Kidney (tissue), 14 donors: ENCODE measurements around the gene A1BG. TPM values are rescaled to one million over a fixed set of nuclear protein-coding genes. Genes with fewer than 3 reads are reported as not detected.

Experiments
- DNase-seq, 5 donors: peaks; one replicate each; pipeline ENCODE4 v3.0.0-alpha.2; 2013 to 2020
- FAIRE-seq: peaks from 2 replicates; lab custom pipeline; 2012; peaks lifted over from hg19 to GRCh38; lab: Jason Lieb, UNC
- H3K27ac ChIP-seq, 2 donors: one replicate each; pipeline ENCODE4 v1.7.0; 2013; ENCODE audit warnings: low read depth in 2 of 2, low read length in 2 of 2, inconsistent platforms in 1 of 2
- H3K27me3 ChIP-seq: one replicate; pipeline ENCODE4 v1.7.1; 2013; ENCODE audit warnings: low read length, inconsistent platforms; ENCODE audit not compliant: control insufficient read depth, insufficient read depth
- H3K36me3 ChIP-seq, 3 donors: one replicate each; pipeline versions ENCODE4 v1.7.0 to v1.7.1; 2013; ENCODE audit warnings: low read length in 3 of 3, control low read depth in 1 of 3, inconsistent platforms in 1 of 3; ENCODE audit not compliant: insufficient read depth in 3 of 3, control insufficient read depth in 2 of 3
- H3K4me1 ChIP-seq, 3 donors: one replicate each; pipeline versions ENCODE4 v1.7.0 to v1.7.1; 2013; ENCODE audit warnings: low read length in 3 of 3, inconsistent platforms in 1 of 3, low read depth in 1 of 3; ENCODE audit not compliant: control insufficient read depth in 2 of 3, insufficient read depth in 2 of 3
- H3K4me3 ChIP-seq, 3 donors: one replicate each; pipeline versions ENCODE4 v1.7.0 to v1.8.1; 2013; ENCODE audit warnings: low read length in 3 of 3, control low read depth in 1 of 3, inconsistent platforms in 1 of 3
- H3K9ac ChIP-seq, 3 donors: one replicate each; pipeline versions ENCODE4 v1.7.0 to v1.7.1; 2013; ENCODE audit warnings: low read length in 3 of 3, control low read depth in 1 of 3, inconsistent platforms in 1 of 3
- H3K9me3 ChIP-seq, 3 donors: one replicate each; pipeline versions ENCODE4 v1.7.0 to v1.7.1; 2013; ENCODE audit warnings: low read length in 3 of 3, control low read depth in 1 of 3, inconsistent platforms in 1 of 3; ENCODE audit not compliant: control insufficient read depth in 2 of 3, insufficient read depth in 1 of 3
- intact Hi-C: fragments of 100-400 bp; cut with DNase I; formaldehyde crosslinking; loops from one replicate; pipeline ENCODE4 v1.11.1; 2022
- polyA plus RNA-seq: library from polyadenylated mRNA; stranded (reverse); fragments of 350-450 nt; fragmentation: Illumina TruSeq; extraction: RNeasy Lipid Tissue Mini Kit (QIAGEN cat#74804); gene quantifications from one replicate; pipeline ENCODE4 v1.2.3, GENCODE V29; 2014; ENCODE audit warnings: low read depth, low replicate concordance; ENCODE audit not compliant: insufficient read depth
- total RNA-seq: library from RNA; stranded (reverse); fragmentation: NEBNext Ultra II Directional; extraction: Animal tissue kit (Norgen Biotek cat#: 25700); gene quantifications from one replicate; pipeline ENCODE4 v1.2.1, GENCODE V29; 2021
- TF ChIP-seq, protein P1 (sequence below): IDR thresholded peaks from 3 replicates; pipeline ENCODE4 v1.5.1; 2012; ENCODE audit warnings: mild to moderate bottlenecking, moderate library complexity, borderline replicate concordance; ENCODE audit not compliant: insufficient read depth; ENCODE audit errors: extremely low read depth
- donor health status: control.
- donor health status: control.
- donor health status: control.
- donor health status: control.
- donor health status: control.
- donor health status: DM: yes; HTN: yes; CAD: no.
- donor health status: Normal renal cell carcinoma (clear cell type).

The A1BG gene
- total and polyA plus RNA-seq, 2 donors from 2014 or later = 10.9 to 19.0 TPM

- Histone ChIP-seq H3K27me3 (no peaks in the 10 kb centered on the region), H3K9ac (peak within 1 kb of the TSS; percentile 84 to 100 (median 90)), H3K9me3 (no peaks in the 10 kb centered on the region), H3K4me1 (peaks cover 0 to 18% (median 0%) of the 10 kb centered on the region in 3 donors), H3K27ac (peak within 1 kb of the TSS; percentile 88), H3K36me3 (no peaks in the 10 kb centered on the region), H3K4me3 (peak within 1 kb of the TSS; percentile 87 to 100 (median 89))
- DNase-seq (peak; percentile 96 to 99 (median 98)), FAIRE-seq (no peak)
- TF ChIP-seq, protein P1, sequence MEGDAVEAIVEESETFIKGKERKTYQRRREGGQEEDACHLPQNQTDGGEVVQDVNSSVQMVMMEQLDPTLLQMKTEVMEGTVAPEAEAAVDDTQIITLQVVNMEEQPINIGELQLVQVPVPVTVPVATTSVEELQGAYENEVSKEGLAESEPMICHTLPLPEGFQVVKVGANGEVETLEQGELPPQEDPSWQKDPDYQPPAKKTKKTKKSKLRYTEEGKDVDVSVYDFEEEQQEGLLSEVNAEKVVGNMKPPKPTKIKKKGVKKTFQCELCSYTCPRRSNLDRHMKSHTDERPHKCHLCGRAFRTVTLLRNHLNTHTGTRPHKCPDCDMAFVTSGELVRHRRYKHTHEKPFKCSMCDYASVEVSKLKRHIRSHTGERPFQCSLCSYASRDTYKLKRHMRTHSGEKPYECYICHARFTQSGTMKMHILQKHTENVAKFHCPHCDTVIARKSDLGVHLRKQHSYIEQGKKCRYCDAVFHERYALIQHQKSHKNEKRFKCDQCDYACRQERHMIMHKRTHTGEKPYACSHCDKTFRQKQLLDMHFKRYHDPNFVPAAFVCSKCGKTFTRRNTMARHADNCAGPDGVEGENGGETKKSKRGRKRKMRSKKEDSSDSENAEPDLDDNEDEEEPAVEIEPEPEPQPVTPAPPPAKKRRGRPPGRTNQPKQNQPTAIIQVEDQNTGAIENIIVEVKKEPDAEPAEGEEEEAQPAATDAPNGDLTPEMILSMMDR = no peak
- intact Hi-C loops = no loop called here
Measured at GRCh38 chr19:58326914-58327726, 26.2 kb downstream of the A1BG start, which contains the start of gene ZSCAN22. Gene ZSCAN22 (plus strand): TSS chr19:58326994. CDS start chr19:58334803, 7,809 bp downstream.

DNA sequence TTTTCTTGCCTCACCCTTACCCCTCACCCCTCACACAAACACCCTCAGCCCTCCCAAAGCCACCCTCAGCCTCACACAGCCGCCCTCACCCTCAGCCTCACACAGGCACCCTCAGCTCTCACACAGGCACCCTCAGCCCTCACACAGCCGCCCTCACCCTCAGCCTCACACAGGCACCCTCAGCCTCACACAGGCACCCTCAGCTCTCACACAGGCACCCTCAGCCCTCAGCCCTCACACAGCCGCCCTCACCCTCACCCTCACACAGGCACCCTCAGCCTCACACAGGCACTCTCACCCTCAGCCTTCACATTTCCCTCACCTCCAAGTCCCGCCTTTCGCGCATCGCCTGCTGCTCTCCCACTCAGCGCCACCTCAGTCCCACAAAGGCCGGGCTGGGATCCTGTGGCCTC lies 26.8 kb downstream of the A1BG start:
- Histone ChIP-seq H3K27me3 (no peaks in the 10 kb centered on the region), H3K4me3 (peak overlapping the region; percentile 87 to 100 (median 89)), H3K9me3 (no peaks in the 10 kb centered on the region), H3K27ac (peak overlapping the region in 1 of 2 donors; percentile 88), H3K36me3 (no peaks in the 10 kb centered on the region), H3K4me1 (peaks cover 0 to 18% (median 0%) of the 10 kb centered on the region in 3 donors), H3K9ac (peak overlapping the region; percentile 84 to 92 (median 90))
- DNase-seq (no peak), FAIRE-seq (no peak)
- intact Hi-C loops = no loop called here
- TF ChIP-seq, protein P1 = no peak

DNA sequence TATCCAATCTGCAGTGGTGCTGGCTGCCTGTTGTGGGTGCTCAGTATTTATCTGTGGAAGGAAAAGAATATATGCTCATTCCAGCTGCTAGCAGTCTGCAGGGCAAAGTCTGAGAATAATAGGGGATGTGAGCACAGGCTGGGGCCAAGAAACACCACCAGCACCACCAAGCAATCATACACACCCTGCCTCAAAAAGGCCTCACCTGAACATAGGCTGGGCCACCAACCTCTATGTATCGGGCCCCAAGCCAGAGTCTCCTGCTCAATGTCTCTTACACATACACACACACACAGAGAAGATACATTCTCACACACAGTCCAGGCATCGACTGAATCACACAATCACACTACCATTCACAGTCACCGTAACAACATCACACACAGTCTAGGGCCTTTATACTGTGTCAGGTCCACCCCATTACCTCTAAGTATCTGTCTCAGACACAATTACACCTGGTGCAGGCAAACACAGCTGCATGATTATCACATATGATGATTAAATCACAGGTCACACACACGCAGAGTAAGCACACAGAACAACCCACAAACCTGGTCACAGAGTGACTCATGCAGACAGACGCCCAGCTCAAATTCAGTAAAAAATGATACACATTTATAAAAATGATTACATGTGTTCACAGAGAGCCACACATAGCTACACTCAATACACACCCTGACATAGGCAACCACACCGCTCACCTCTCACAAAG lies 27.8 kb downstream of the A1BG start:
- H3K4me1 ChIP-seq = peaks cover 0 to 18% (median 0%) of the 10 kb centered on the region in 3 donors
- H3K36me3 ChIP-seq = no peaks in the 10 kb centered on the region
- no peak overlapping the region for H3K27ac ChIP-seq
- no peak overlapping the region for H3K9ac ChIP-seq
- H3K4me3 ChIP-seq = peak overlapping the region in 2 of 3 donors; percentile 4 to 89
- TF ChIP-seq, protein P1 = no peak
- FAIRE-seq (no peak), DNase-seq (no peak)
- intact Hi-C loops = no loop called here
- no peaks in the 10 kb centered on the region for H3K9me3 ChIP-seq
- no peaks in the 10 kb centered on the region for H3K27me3 ChIP-seq
